ENCODE data around the gene HGD.
"Not testable (repeated sequence)": the region's sequence is repeated elsewhere in the genome, so short reads cannot be mapped to it uniquely, and the experiment has no call there.

The HGD gene

GRCh38 chr3:120640231-120640630, 41.8 kb downstream of the HGD start:
- DNase-seq, result no peak

- DNase-seq, result not testable (repeated sequence)
Observed at GRCh38 chr3:120638820-120639219, 43.2 kb downstream of the HGD start.

GRCh38 chr3:120637851-120638559, 44.0 kb downstream of the HGD start:
- DNase-seq, result no peak

GRCh38 chr3:120636795-120637401, 45.1 kb downstream of the HGD start:
- no peak for DNase-seq

GRCh38 chr3:120634539-120634938, 47.5 kb downstream of the HGD start:
- DNase-seq, result no peak

- DNase-seq, result no peak
Observed at GRCh38 chr3:120625159-120625586, 56.9 kb downstream of the HGD start.

GRCh38 chr3:120623727-120624093, 58.3 kb downstream of the HGD start:
- no peak for DNase-seq

GRCh38 chr3:120622870-120623726, 58.9 kb downstream of the HGD start:
- no peak for DNase-seq

GRCh38 chr3:120622457-120622856, 59.6 kb downstream of the HGD start:
- DNase-seq, result no peak

GRCh38 chr3:120616745-120617144, 65.3 kb downstream of the HGD start:
- DNase-seq, result not testable (repeated sequence)

- peak in 32 of 56 donors; percentile 1 to 58 (median 15) for DNase-seq
Observed at GRCh38 chr3:120615847-120616609, 66.0 kb downstream of the HGD start.

GRCh38 chr3:120614765-120615164, 67.3 kb downstream of the HGD start:
- DNase-seq, result no peak

GRCh38 chr3:120608506-120608905, 73.5 kb downstream of the HGD start:
- no peak for DNase-seq

- DNase-seq, result no peak
Observed at GRCh38 chr3:120604784-120605183, 77.3 kb downstream of the HGD start.

- DNase-seq, result no peak
Observed at GRCh38 chr3:120604382-120604781, 77.7 kb downstream of the HGD start.

- no peak for DNase-seq
Observed at GRCh38 chr3:120602682-120603081, 79.4 kb downstream of the HGD start.

GRCh38 chr3:120601554-120601953, 80.5 kb downstream of the HGD start:
- no peak for DNase-seq

GRCh38 chr3:120599211-120599610, 82.8 kb downstream of the HGD start:
- no peak for DNase-seq

- no peak for DNase-seq
Observed at GRCh38 chr3:120597445-120598049, 84.5 kb downstream of the HGD start.

GRCh38 chr3:120596853-120597223, 85.2 kb downstream of the HGD start:
- no peak for DNase-seq

Data from amygdala (tissue), 56 donors.